ENCODE data around the gene CAMSAP2.

CAMSAP2 gene

DNA sequence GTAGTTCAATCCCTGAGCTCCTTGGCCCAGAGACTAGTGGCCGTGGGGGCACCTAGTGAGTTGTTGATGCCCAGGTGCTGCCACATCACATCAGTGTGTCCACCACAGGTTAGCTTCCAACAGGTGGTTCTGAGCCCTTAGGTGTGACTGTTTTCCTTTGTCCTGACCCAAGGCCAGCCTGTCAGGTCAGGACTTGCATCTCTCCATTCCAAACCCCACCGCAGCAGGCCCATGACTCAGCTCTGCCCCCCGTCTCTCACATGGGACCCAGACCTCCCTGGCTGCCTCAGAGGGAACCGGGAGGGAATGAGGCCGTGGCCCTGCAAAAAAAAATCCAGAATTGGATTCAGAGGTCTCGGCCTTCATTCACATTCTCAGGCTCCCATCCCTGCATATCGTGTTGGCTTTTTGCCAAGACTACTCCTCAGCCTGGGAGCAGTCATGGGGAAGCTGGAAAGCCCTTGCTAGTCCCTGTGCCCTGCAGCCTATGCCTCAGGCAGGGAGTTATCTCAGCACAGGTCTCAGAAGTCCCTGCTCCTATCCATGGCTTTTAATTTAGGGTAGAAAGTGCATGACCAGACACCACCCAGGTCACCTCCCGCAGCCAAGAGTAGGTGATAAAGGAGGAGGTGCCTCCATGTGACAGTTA, 163.2 kb downstream of the CAMSAP2 start:
- no peak for DNase-seq

DNA sequence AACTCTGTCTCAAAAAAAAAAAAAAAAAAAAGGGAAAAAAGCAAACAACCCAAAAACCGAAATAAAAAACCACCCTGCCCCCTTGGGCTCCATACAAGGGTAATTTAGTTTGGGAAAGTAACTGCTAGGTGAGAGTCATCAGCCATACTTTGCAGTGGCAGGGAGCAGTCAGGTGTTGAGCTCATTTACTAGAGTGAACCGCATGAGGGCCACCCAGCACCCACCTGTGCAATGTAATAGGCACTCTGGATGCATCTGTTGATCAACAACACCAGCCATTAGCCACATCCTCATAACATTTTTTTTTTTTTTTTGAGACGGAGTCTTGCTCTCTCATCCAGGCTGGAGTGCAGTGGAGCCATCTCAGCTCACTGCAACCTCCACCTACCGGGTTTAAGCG, 165.1 kb downstream of the CAMSAP2 start:
- DNase-seq = no peak

DNA sequence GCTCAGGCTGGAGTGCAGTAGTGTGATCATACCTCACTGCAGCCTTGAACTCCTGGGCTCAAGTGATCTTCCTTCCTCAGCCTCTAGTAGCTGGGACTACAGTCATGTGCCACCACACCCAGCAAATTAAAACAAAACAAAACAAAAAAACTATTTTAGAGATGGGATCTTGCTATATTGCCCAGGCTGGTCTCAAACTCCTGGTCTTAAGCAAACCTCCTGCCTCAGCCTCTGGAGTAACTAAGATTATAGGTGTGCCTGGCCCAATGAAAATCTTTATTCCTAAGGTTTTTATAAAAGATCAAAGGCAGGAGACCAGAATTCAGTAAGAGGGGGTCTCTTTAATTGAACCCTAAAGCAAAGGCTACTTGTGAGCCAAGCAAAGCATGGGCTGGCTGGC, 166.1 kb downstream of the CAMSAP2 start:
- no peak for DNase-seq

DNA sequence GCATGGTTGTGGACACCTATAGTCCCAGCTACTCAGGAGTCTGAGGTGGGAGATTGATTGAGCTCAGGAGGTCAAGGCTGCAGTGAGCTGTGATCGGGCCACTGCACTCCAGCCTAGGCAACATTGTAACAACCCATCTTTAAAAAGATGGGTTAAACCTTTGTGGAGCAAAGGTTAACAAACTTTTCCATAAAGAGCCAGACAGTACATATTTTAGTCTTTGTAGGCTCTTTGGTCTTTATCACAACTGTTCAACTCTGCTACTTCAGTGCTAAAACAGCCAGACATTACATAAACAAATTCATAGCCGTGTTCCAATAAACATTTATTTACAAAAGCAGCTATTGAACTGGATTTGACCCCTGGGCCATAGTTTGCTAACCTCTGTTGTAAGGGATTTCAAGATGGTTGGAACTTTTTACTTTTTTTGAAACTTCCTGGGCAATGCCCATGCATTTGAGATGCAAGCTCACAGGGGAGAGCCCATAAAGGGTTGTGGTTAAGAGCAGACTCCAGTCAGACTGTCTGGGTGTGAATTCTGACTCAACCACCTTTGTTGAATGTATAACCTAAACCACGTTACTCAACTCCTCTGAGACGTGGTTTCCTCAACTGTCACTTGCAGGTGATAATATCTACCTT, 166.8 kb downstream of the CAMSAP2 start:
- DNase-seq = no peak

DNA sequence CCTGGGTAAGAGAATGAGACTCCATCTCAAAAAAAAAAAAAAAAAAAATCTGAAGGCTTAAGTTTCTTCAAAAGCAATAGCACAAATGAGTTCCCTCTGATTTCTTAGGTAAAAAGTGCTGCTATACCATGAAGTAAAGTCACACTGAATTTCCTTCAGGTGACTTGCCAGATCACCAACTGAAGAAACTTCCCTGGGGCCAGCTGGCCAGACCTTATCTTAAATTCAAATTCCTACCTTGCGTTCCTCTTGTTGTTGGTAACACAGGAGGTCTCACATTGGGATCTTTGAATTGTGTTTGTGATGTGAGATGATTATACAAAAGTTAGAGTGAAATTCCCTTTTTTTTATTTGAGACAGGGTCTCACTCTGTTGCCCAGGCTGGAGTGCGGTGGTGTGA, 167.8 kb downstream of the CAMSAP2 start:
- DNase-seq = no peak

DNA sequence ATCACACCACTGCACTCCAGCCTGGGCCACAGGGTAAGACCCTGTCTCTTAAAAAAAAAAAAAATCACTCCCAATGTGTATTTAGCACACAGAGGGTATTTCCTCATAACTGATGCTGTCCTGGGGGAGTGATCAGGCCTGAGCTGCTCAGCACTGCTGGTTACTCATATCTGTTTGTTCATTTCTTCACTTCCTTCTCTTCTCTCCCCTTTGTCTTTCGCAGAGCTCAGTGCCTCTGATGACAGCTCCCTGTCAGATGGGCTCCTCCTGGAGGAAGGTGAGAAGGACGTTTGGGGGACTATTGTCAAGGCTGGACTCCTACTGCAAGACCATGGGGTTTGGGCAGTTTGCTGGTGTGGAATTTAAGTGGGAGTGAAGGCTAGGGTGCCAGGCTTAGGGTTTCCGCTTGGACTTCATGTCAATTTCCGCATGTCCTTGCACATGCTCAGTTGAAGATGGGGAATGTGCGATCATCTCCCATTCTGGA, 169.0 kb downstream of the CAMSAP2 start:
- DNase-seq = no peak

DNA sequence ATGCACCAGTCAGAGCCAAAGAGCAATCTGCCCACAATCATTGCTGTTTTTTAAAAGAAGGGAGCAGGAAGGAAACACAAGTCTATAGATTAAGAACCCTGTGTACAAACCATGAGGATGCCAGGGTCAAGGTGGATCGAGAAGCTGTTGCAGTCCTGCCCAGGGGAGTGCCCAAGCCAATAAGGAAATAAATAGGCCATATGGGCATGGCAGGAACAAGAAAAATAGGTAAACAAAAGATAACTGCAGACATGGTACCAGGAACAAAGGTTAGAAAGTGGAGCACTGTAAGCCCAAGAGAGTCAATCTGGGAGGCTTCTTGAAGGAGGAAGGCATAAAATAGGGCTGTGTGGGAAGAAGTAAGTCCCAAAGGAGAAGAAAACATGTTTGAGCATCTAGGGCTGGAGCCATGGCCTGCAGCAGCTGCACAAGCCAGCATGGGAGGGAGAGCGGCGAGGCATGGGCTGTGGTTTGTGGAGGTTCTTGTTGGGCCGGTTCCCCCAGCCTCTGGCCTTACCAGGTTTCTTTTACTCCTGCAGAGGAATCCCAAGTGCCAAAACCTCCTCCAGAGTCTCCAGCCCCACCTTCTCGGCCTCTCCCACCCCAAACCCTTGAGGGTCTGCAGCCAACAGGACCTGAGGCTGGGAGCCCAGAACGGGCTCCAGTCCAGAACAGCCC, 169.6 kb downstream of the CAMSAP2 start:
- no peak for DNase-seq

DNA sequence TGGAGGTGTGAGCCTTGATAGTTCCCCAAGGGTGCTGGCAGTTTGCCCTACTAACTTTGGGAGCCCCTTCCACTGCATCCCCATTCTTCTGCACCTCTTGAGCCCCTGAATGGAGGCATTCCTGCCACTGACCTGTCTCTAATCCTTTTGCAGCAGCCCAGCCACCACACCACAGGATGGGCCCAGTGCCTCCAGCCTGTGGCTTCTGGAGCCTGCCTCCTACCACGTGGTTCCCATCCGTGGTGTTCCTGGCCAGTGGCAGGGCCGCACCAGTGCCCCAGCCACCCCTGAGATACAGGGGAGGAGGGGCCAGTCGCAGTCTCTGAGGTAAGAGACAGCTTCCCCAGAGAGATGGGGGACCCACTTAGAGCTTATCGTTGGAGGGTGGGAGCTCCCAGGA, 170.4 kb downstream of the CAMSAP2 start:
- DNase-seq = no peak

DNA sequence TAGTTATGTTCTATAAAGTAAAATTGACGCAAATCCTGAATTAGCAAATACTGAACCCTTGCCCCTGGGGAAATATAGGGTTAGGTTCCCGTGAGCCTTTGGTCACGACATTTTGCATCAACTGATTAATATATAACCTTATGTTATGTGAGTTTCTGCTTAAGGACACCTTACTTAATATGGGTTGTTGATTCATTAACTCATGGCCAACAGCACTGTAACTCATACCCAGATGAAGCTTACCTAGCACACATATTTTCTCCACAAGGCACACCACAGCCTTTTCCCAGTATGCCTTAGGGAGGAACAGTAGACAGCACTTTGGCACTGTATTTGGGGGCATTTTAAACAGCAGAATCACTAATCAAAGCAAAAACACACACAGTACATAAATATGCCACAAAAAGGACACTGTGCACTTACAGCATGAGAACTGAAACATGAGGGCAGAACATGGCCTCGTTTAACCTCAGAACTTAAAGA, 171.1 kb downstream of the CAMSAP2 start:
- no peak for DNase-seq

All from T1000 (cell line).